HG03064 (cell line): Measurements from ENCODE around the gene KRTAP9-7.
"Not testable (repeated sequence)": the region's sequence is repeated elsewhere in the genome, so short reads cannot be mapped to it uniquely, and the experiment has no call there.

Experiments
- ATAC-seq: cut with Tn5 transposase; IDR thresholded peaks from one replicate; pipeline ENCODE4 v1.9.1; 2021; ENCODE audit warnings: low read depth; ENCODE audit not compliant: unreplicated experiment

The KRTAP9-7 gene, protein sequence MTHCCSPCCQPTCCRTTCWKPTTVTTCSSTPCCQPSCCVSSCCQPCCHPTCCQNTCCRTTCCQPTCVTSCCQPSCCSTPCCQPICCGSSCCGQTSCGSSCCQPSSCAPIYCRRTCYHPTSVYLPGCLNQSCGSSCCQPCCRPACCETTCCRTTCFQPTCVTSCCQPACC

DNA sequence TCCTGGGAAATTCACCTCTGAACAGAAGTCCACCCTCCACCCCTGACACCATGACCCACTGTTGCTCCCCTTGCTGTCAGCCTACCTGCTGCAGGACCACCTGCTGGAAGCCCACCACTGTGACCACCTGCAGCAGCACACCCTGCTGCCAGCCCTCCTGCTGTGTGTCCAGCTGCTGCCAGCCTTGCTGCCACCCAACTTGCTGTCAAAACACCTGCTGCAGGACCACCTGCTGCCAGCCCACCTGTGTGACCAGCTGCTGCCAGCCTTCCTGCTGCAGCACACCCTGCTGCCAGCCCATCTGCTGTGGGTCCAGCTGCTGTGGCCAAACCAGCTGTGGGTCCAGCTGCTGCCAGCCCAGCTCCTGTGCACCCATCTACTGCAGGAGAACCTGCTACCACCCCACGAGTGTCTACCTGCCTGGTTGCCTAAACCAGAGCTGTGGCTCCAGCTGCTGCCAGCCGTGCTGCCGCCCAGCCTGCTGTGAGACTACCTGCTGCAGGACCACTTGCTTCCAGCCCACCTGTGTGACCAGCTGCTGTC, at the start of gene KRTAP9-7:
KRTAP9-7 (plus strand) TSS at position 51 of the 543 bp plus-strand sequence; CDS start at position 51, 0 bp downstream.
- ATAC-seq, result not testable (repeated sequence)

DNA sequence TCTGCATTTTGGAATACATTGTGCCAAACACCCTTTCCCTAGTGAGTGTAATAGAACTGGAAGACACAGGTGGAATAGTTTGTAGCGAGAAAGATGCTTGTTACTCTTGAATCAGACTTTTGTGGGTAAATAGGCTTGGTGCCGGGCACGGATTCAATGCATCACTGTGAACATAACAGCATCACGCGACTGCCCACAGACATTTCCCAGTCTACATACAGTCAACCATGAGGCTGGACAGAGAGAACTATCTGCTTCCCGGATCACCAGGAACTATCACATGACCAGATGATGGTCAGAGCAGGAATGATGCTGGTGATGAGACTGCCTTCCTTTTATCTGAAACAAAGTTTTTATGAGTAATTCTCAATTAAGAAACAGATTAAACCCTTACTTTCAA, 49.4 kb upstream of the KRTAP9-7 start:
- ATAC-seq, result no peak

DNA sequence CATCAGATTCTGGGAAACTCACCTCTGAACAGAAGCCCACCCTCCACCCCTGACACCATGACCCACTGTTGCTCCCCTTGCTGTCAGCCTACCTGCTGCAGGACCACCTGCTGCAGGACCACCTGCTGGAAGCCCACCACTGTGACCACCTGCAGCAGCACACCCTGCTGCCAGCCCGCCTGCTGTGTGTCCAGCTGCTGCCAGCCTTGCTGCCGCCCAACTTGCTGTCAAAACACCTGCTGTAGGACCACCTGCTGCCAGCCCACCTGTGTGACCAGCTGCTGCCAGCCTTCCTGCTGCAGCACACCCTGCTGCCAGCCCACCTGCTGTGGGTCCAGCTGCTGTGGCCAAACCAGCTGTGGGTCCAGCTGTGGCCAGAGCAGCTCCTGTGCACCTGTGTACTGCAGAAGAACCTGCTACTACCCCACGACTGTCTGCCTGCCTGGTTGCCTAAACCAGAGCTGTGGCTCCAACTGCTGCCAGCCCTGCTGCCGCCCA, 48.9 kb upstream of the KRTAP9-7 start, which contains the start of gene KRTAP9-2:
KRTAP9-2 (plus strand) TSS at position 51 of the 498 bp plus-strand sequence; CDS start at position 58, 7 bp downstream.
- not testable (repeated sequence) for ATAC-seq

DNA sequence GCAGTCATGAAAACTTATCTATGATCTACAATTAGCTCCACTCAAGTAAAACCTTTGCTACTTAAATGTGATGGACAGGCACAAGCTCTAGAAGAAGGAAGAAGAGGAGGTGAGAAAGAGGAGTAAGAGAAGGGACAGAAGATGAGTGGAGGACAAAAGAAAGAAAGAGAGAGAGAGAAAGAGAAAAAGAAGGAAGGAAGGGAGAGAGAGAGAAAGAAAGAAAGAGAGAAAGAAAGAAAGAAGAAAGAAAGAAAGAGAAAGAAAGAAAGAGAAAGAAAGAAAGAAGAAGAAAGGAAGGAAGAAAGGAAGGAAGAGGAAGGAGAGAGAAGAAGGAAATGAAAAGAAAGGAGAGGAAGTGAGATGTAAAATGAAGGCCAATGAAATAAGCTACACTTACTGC, 45.4 kb upstream of the KRTAP9-7 start:
- ATAC-seq, result no peak

DNA sequence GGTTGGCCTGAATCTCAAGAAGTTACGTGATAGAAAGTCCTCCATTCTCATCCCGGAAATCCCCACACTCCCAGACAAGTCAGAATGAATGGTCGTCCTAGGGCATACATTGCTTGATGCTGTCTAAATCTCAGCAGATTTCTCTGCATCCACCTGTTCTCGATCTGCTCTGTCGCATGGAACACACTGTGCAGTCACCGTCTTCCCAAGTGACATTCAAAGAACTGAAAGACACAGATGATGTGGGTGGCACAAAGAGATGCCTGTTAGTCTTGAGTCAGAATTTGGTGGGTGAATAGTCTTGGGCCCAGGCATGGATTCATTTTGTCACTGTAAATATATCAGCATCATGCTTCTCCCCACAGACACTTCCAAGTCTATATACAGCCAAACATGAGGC, 43.8 kb upstream of the KRTAP9-7 start:
- ATAC-seq, result no peak

DNA sequence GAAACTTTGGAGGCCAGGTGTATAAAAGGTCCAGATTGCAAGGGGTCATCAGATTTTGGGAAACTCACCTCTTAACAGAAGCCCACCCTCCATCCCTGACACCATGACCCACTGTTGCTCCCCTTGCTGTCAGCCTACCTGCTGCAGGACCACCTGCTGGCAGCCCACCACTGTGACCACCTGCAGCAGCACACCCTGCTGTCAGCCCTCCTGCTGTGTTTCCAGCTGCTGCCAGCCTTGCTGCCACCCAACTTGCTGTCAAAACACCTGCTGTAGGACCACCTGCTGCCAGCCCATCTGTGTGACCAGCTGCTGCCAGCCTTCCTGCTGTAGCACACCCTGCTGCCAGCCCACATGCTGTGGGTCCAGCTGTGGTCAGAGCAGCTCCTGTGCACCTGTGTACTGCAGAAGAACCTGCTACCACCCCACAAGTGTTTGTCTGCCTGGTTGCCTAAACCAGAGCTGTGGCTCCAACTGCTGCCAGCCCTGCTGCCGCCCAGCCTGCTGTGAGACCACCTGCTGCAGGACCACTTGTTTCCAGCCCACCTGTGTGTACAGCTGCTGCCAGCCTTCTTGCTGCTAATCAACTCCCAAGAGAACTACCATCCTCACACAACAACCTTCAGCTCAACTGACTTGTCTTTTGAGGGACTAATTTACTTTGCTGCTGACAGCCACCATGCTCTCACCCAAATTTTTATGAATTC, 42.9 kb upstream of the KRTAP9-7 start, which contains the start of gene KRTAP9-3:
KRTAP9-3 (plus strand) TSS at position 51 of the 707 bp plus-strand sequence; CDS start at position 104, 53 bp downstream.
- ATAC-seq, result not testable (repeated sequence)

DNA sequence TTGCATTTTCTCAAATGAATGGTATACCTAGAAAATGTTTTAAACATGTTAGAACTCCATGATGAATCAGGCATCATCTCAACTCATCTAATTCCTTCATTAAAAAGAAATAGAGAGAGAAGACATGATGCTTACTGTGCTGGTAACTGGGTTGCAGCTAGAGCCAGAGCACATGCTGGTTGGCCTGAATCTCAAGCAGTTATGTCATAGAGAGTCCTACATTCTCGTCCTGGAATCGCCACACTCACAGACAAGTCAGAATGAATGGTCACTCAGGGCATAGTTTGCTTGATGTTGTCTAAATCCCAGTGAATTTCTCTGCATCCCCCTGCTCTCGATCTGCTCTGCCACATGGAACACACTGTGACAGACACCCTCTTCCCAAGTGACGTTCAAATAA, 38.4 kb upstream of the KRTAP9-7 start:
- not testable (repeated sequence) for ATAC-seq

DNA sequence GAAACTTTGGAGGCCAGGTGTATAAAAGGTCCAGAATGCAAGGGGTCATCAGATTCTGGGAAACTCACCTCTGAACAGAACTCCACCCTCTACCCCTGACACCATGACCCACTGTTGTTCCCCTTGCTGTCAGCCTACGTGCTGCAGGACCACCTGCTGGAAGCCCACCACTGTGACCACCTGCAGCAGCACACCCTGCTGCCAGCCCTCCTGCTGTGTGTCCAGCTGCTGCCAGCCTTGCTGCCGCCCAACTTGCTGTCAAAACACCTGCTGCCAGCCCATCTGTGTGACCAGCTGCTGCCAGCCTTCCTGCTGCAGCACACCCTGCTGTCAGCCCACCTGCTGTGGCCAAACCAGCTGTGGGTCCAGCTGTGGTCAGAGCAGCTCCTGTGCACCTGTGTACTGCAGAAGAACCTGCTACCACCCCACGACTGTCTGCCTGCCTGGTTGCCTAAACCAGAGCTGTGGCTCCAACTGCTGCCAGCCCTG, 37.5 kb upstream of the KRTAP9-7 start, which contains the start of gene KRTAP9-8:
KRTAP9-8 (plus strand) TSS at position 51 of the 489 bp plus-strand sequence; CDS start at position 104, 53 bp downstream.
- not testable (repeated sequence) for ATAC-seq

DNA sequence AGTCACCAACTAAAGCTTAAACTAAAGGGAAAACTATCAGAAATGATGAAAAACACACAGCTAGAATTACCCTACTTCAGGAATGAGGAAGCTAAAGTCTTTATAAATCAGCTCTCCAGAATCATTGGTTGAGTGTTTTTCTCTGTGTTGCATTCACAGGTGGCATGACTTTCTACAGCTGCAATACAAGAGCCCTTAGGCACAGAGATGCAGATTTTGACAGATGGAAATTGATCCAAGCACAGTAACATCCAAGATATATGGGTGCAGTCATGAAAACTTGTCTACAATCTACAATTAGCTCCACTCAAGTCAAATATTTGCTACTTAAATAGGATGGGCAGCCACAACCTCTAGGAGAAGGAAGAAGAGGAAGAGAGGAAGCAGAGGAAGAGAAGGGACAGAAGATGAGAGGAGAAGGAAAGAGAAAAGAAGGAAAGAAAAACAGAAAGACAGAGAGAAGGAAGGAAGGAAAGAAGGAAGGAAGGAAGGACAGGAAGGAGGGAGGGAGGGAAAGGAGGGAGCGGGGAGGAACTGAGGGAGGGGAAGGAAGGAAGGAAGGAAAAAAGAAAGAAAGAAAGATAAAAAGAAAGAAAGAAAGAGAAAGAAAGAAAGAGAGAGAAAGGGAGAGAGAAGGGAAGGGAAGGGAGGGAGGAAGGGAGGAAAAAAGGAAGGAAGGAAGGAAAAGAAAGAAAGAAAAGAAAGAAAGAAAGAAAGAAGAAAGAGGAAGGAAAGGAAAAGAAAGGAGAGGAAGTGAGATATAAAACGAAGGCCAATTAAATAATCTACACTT, 28.3 kb upstream of the KRTAP9-7 start:
- not testable (repeated sequence) for ATAC-seq

DNA sequence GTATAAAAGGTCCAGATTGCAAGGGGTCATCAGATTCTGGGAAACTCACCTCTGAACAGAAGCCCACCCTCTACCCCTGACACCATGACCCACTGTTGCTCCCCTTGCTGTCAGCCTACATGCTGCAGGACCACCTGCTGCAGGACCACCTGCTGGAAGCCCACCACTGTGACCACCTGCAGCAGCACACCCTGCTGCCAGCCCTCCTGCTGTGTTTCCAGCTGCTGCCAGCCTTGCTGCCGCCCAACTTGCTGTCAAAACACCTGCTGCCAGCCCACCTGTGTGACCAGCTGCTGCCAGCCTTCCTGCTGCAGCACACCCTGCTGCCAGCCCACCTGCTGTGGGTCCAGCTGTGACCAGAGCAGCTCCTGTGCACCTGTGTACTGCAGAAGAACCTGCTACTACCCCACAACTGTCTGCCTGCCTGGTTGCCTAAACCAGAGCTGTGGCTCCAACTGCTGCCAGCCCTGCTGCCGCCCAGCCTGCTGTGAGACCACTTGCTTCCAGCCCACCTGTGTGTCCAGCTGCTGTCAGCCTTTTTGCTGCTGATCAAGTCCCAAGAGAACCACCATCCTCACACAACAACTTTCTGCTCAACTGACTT, 25.8 kb upstream of the KRTAP9-7 start, which contains the start of gene KRTAP9-4:
KRTAP9-4 (plus strand) TSS at position 51 of the 604 bp plus-strand sequence; CDS start at position 85, 34 bp downstream.
- not testable (repeated sequence) for ATAC-seq

DNA sequence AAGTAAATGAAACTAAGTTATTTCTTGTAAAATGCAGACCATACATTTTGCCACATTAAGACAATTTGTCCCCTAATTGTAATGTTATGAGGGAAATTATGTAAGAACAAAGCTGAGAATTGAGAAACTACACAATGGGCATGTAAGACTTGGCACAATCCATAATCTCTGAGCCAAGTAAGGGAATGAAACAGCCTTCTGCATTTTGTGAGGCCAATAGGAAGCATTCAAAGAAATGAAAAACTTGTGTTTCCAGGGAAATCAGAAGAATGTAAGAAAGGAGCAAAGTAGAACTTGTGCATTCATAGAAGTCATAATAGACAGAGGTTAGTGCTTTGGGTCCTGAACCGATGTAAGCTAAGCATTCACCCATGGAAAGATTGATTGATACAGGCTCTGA, 24.2 kb upstream of the KRTAP9-7 start:
- ATAC-seq, result no peak

DNA sequence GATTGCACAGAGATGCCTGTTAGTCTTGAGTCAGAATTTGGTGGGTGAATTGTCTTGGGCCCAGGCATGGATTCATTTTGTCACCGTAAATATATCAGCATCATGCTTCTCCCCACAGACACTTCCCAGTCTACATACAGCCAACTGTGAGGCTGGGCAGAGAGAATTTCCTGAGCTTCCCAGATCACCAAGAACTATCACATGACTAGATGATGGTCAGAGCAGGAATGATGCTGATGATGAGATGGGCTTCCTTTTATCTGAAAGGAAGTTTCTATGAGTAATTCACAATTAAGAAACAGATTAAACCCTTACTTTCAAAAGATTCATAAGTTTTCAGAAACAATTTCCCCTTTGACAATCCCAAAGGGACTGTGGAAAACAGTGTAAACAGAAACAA, 20.6 kb upstream of the KRTAP9-7 start:
- ATAC-seq, result no peak

DNA sequence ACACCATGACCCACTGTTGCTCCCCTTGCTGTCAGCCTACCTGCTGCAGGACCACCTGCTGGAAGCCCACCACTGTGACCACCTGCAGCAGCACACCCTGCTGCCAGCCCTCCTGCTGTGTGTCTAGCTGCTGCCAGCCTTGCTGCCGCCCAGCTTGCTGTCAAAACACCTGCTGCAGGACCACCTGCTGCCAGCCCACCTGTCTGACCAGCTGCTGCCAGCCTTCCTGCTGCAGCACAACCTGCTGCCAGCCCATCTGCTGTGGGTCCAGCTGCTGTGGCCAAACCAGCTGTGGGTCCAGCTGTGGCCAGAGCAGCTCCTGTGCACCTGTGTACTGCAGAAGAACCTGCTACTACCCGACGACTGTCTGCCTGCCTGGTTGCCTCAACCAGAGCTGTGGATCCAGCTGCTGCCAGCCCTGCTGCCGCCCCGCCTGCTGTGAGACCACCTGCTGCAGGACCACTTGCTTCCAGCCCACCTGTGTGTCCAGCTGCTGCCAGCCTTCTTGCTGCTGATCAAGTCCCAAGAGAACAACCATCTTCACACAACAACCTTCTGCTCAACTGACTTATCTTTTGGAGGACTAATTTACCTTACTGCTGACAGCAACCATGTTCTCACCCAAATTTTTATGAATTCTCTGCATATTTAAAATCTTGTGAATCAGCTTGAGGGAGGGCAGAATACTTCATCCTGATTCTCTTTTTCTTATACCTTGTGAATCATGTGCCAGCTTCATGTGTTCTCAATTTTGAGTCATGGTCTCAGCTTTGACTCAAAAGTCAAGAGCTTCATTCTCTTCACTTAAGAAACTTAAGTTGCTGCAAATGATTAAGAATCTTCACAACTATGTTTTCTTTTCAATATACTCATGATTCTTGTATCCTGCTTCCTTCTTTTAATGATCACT, 19.9 kb upstream of the KRTAP9-7 start, which contains the start of gene KRTAP9-9:
KRTAP9-9 (plus strand) TSS at position 4 of the 910 bp plus-strand sequence.
- not testable (repeated sequence) for ATAC-seq

DNA sequence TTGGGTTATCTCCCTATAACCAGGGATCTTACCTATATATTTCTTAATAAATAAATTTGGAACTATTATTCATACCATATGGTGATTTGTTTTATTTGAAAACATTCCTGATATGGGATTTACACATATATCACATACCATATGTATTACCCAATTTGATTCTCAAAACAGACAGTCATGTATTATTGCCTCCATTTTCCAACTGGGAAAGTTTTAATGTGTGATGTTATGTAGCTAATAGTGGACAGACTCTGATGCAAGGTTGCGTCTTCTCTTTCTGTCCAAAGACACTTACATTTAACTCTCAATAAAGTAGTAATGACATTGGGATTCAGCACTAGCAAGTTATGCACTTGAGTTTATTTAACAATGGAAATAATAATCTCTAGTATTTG, 19.2 kb upstream of the KRTAP9-7 start:
- ATAC-seq, result no peak

DNA sequence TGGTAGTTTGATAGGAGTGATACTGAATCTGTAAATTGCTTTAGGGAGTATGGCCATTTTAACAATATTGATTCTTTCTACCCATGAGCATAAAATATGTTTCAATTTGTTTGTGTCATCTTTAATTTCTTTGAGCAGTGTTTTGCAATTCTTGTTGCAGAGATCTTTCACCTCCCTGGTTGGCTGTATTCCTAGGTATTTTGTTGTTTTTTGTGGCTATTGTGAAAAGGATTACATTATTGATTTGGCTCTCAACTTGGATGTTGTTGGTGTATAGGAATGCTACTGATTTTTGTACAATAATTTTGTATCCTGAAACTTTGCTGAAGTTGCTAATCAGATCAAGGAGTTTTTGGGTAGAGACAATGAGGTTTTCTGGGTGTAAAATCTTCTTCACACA, 17.1 kb upstream of the KRTAP9-7 start:
- ATAC-seq, result no peak

DNA sequence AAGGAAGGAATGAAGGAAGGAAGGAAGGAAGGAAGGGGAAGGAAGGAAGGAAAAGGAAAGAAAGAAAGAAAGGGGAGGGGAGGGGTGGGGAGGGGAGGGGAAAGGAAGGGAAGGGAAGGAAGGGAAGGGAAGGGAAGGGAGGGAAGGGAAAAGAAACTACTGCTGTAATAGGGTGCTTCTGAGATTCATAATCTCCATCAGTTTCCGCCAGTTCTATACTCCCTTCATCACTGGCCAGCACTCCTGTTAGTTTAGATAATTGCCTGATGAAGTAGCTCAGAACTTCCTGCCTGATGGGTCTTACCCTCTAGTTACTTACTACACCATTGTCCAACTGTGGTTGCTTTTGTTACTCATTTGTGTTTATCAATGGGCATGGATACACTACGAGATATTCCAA, 12.3 kb upstream of the KRTAP9-7 start:
- no peak for ATAC-seq

DNA sequence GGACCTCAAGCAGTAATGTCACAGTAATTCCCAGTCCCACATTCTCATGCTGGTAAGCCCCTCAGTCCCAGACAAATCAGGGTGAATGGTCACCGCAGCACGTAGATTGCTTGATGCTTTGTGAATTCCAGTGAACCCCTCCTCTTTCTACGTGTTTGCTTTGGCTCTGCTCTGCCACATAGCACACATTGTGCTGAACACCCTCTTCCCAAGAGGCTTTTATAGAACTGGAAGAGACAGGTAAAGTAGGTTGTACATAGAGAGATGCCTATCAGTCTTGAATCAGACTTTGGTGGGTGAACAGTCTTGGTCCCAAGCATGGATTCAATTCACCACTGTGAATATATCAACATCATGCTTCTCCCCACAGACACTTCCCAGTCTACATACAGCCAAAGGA, 10.9 kb upstream of the KRTAP9-7 start:
- ATAC-seq, result no peak

DNA sequence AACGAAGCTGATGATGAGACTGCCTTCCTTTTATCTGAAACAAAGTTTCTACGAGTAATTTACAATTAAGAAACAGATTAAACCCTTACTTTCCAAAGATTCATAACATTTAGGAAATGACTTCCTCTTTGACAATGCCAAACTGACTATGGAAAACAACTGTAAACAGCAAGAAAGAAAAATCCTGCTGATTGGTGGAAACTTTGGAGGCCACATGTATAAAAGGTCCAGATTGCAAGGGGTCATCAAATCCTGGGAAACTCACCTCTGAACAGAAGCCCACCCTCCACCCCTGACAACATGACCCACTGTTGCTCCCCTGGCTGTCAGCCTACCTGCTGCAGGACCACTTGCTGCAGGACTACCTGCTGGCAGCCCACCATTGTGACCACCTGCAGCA, 10.4 kb upstream of the KRTAP9-7 start, which contains the start of gene KRTAP9-6:
KRTAP9-6 (plus strand) TSS at position 301 of the 400 bp plus-strand sequence; CDS start at position 301, 0 bp downstream.
- no peak for ATAC-seq

DNA sequence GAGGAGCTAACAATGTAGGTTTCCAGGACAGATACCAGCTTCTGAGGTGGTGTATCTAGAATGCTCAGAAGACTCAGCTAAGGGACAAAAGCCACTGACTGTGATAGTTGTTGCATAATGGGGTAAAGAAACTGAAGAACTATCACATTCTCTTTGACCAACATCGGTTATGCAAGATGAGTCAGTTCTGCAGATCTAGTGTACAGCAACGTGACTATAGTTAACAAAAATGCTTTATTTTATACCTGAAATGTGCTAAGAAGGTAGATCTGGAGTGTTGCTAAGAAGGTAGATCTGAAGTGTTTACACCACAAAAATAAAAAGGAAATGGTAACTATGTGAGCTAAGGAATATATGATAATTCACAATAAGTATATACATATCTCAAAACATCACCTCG, 7.8 kb upstream of the KRTAP9-7 start:
- no peak for ATAC-seq
